NOMO-1 treated with dmso at 0.1 percent for 144 hours (cell line): Measurements from ENCODE around the gene FBXO11.

Experiments used
- DNase-seq: peaks from one replicate; lab custom pipeline; 2025; ENCODE audit not compliant: unreplicated experiment; lab: John Stamatoyannopoulos, UW

Gene FBXO11

DNA sequence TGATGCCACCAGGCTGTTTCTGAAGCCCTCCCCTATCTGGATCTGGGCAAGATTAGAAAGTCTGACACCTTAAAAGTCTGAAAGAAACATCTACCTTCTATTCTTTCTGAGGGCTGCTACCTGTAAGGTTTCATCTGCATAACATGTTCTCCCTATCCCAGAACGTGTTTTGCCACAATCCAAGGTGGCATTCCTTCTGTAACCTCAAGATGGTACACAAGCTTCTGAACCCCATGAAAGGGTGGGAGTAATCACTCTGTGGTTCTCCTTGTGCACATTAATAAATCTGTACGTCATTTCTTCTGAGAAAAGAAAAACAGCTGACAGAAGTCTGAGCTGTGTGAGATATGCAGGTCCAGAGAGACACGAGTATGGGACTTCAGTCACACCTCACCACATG, 165.2 kb downstream of the FBXO11 start:
- no peak for DNase-seq
